ENCODE data around the gene PARD3. TPM values are rescaled to one million over a fixed set of nuclear protein-coding genes. Genes with fewer than 3 reads are reported as not detected.

The PARD3 gene
- total RNA-seq, 2 experiments from 2014 or later, result 0.53 to 0.71 TPM

- Histone ChIP-seq H3K4me1 (ENCODE audit: insufficient read depth, low read length) (no peaks in the 10 kb centered on the region), H3K27me3 (ENCODE audit: control insufficient read depth in 1 of 2, insufficient read depth in 2 of 2, low read length in 2 of 2) (no peaks in the 10 kb centered on the region), H3K27ac (ENCODE audit: low read depth in 1 of 2, low read length in 2 of 2) (no peak overlapping the region), H3K36me3 (ENCODE audit: insufficient read depth, low read length) (no peaks in the 10 kb centered on the region), H3K4me3 (ENCODE audit: low read length) (no peak overlapping the region), H3K9me3 (ENCODE audit: control insufficient read depth in 1 of 2, insufficient read depth in 1 of 2, low read length in 2 of 2) (no peaks in the 10 kb centered on the region)
- intact Hi-C loops (cut with DNase I, micrococcal nuclease), result no loop called here
- DNase-seq, result no peak
- H3K9me3 Mint-ChIP-seq, result no peaks in the 10 kb centered on the region
- H3K4me1 Mint-ChIP-seq (ENCODE audit: low read depth), result no peaks in the 10 kb centered on the region
- peaks cover 7% of the 10 kb centered on the region for H3K27me3 Mint-ChIP-seq
- no peak overlapping the region for H3K4me3 Mint-ChIP-seq
- ChIA-PET CTCF (no interaction called here), POLR2A (no interaction called here)
- no peaks in the 10 kb centered on the region for H3K36me3 Mint-ChIP-seq (ENCODE audit: low read depth)
- no peak overlapping the region for H3K27ac Mint-ChIP-seq
- ATAC-seq (ENCODE audit: poor library complexity), result no peak
- TF ChIP-seq CTCF (IDR thresholded peaks at IDR 0.05), result no peak
Measured at GRCh38 chr10:34649385-34649784, 165.7 kb downstream of the PARD3 start.

- H3K4me3 Mint-ChIP-seq, result no peak overlapping the region
- no peaks in the 10 kb centered on the region for H3K36me3 ChIP-seq (ENCODE audit: insufficient read depth, low read length)
- intact Hi-C loops (cut with DNase I, micrococcal nuclease), result no loop called here
- no peak overlapping the region for H3K27ac Mint-ChIP-seq
- H3K4me3 ChIP-seq (ENCODE audit: low read length), result no peak overlapping the region
- ChIA-PET CTCF (no interaction called here), POLR2A (no interaction called here)
- H3K4me1 ChIP-seq (ENCODE audit: insufficient read depth, low read length), result no peaks in the 10 kb centered on the region
- no peak for TF ChIP-seq CTCF (IDR thresholded peaks at IDR 0.05)
- H3K27ac ChIP-seq (ENCODE audit: low read depth in 1 of 2, low read length in 2 of 2), result no peak overlapping the region
- H3K9me3 Mint-ChIP-seq, result no peaks in the 10 kb centered on the region
- no peaks in the 10 kb centered on the region for H3K4me1 Mint-ChIP-seq (ENCODE audit: low read depth)
- peaks cover 7% of the 10 kb centered on the region for H3K27me3 Mint-ChIP-seq
- DNase-seq (no peak), ATAC-seq (ENCODE audit: poor library complexity) (no peak)
- no peaks in the 10 kb centered on the region for H3K36me3 Mint-ChIP-seq (ENCODE audit: low read depth)
- H3K27me3 ChIP-seq (ENCODE audit: control insufficient read depth in 1 of 2, insufficient read depth in 2 of 2, low read length in 2 of 2), result no peaks in the 10 kb centered on the region
- H3K9me3 ChIP-seq (ENCODE audit: control insufficient read depth in 1 of 2, insufficient read depth in 1 of 2, low read length in 2 of 2), result no peaks in the 10 kb centered on the region
Measured at GRCh38 chr10:34648919-34649318, 166.2 kb downstream of the PARD3 start.

GRCh38 chr10:34647875-34648865 is 166.9 kb downstream of the PARD3 start:
- Mint-ChIP-seq H3K4me1 (ENCODE audit: low read depth) (no peaks in the 10 kb centered on the region), H3K9me3 (no peaks in the 10 kb centered on the region), H3K27me3 (peaks cover 7% of the 10 kb centered on the region), H3K36me3 (ENCODE audit: low read depth) (no peaks in the 10 kb centered on the region), H3K27ac (no peak overlapping the region), H3K4me3 (no peak overlapping the region)
- ATAC-seq (ENCODE audit: poor library complexity), result no peak
- Histone ChIP-seq H3K4me1 (ENCODE audit: insufficient read depth, low read length) (no peaks in the 10 kb centered on the region), H3K36me3 (ENCODE audit: insufficient read depth, low read length) (no peaks in the 10 kb centered on the region), H3K9me3 (ENCODE audit: control insufficient read depth in 1 of 2, insufficient read depth in 1 of 2, low read length in 2 of 2) (no peaks in the 10 kb centered on the region), H3K4me3 (ENCODE audit: low read length) (no peak overlapping the region), H3K27ac (ENCODE audit: low read depth in 1 of 2, low read length in 2 of 2) (no peak overlapping the region), H3K27me3 (ENCODE audit: control insufficient read depth in 1 of 2, insufficient read depth in 2 of 2, low read length in 2 of 2) (no peaks in the 10 kb centered on the region)
- ChIA-PET CTCF (interaction anchor here (0.7 to 1.9 kb wide), 2 partner anchors 10 to 11 kb away, joined by 4 to 8 read pairs; no protein-coding TSS in a partner anchor), POLR2A (no interaction called here)
- no peak for TF ChIP-seq CTCF (IDR thresholded peaks at IDR 0.05)
- intact Hi-C loops (cut with DNase I, micrococcal nuclease), result no loop called here
- no peak for DNase-seq
